Measurements from ENCODE around the gene COQ8A.

The COQ8A gene

DNA sequence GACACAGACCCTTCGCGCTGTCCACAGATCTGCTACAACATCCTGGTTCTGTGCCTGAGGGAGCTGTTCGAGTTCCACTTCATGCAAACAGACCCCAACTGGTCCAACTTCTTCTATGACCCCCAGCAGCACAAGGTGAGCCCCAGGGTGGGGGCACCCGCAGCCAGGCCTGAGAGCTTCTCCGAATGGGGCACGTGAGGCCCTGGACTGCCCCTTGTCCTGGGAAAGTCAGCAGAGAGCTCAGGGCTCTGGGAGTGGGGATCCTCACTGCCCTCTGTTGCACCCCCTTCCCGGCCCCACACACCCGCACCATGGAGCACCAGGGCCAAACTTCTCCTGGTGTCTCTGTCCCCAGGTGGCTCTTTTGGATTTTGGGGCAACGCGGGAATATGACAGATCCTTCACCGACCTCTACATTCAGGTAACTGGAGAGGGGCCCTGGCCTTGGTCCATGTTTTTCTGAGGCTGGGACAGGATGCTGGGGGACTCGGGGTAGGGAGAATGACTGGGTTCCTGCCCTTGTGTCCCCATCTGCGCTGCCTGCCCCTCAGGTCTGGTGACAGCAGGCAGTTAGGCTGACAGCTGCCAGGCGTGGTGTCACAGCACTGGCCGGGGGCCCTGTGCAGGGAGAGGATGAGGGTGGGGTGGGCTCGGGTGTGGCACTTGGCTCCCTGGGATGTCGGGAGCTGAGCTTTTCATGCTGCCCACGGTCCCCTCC lies 44.6 kb downstream of the COQ8A start:
- DNase-seq (ENCODE audit: low read depth): no peak
- no peak overlapping the region for H3K4me3 ChIP-seq (ENCODE audit: low read depth, low read length)
- TF ChIP-seq, protein P1, sequence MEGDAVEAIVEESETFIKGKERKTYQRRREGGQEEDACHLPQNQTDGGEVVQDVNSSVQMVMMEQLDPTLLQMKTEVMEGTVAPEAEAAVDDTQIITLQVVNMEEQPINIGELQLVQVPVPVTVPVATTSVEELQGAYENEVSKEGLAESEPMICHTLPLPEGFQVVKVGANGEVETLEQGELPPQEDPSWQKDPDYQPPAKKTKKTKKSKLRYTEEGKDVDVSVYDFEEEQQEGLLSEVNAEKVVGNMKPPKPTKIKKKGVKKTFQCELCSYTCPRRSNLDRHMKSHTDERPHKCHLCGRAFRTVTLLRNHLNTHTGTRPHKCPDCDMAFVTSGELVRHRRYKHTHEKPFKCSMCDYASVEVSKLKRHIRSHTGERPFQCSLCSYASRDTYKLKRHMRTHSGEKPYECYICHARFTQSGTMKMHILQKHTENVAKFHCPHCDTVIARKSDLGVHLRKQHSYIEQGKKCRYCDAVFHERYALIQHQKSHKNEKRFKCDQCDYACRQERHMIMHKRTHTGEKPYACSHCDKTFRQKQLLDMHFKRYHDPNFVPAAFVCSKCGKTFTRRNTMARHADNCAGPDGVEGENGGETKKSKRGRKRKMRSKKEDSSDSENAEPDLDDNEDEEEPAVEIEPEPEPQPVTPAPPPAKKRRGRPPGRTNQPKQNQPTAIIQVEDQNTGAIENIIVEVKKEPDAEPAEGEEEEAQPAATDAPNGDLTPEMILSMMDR (conservative IDR thresholded peaks at IDR 0.05; ENCODE audit: low read depth, low read length): no peak

DNA sequence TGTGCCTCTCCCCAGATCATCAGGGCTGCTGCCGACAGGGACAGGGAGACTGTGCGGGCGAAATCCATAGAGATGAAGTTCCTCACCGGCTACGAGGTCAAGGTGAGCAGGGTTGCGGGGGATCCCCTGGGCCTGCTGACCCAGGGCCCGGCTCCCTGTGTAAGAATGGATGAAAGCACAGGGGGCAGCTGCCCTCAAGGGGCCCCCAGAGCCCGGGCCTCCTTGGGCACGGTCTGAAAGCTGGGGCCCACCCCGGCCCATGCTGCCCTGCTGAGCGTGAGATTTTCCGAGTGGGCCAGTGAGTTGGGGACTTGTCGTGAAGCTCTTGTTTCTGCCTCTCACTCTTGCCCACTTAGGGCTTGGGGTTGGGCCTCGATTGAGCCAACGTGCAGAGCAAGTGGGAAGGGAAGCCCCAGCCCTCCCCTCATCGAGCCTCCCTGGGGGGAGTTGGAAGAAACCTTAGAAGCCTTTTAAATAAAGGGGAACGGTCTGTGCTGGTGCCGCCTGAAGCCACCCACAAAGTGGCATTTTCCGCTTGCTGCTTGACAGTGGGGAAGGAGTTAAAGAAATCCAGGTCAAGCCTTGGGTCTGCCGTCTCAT lies 45.2 kb downstream of the COQ8A start:
- H3K4me3 ChIP-seq (ENCODE audit: low read depth, low read length): no peak overlapping the region
- TF ChIP-seq, protein P1 (conservative IDR thresholded peaks at IDR 0.05; ENCODE audit: low read depth, low read length): no peak
- DNase-seq (ENCODE audit: low read depth): no peak

GRCh38 chr1:226985839-226986463 lies 45.9 kb downstream of the COQ8A start:
- no peak overlapping the region for H3K4me3 ChIP-seq (ENCODE audit: low read depth, low read length)
- no peak for DNase-seq (ENCODE audit: low read depth)
- TF ChIP-seq, protein P1 (conservative IDR thresholded peaks at IDR 0.05; ENCODE audit: low read depth, low read length): no peak

GRCh38 chr1:226986496-226987178 lies 46.5 kb downstream of the COQ8A start:
- TF ChIP-seq, protein P1 (conservative IDR thresholded peaks at IDR 0.05; ENCODE audit: low read depth, low read length): no peak
- no peak overlapping the region for H3K4me3 ChIP-seq (ENCODE audit: low read depth, low read length)
- no peak for DNase-seq (ENCODE audit: low read depth)

DNA sequence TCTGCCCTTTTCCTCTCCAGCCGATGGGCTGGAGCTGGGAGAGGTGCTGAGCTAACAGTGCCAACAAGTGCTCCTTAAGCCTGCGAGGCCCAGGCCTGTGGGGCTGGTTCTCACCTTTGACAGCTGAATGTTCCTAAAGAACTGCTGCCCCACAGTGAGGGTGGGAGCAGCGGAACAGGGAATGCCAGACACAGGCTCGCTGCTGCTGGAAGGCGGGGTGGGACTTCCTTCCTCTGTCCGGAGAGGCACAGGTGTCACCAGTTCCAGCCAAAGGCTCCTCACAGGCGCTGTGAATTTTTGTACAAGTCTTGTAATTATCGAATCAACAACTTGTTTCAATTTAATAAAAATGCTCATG lies 47.1 kb downstream of the COQ8A start:
- TF ChIP-seq, protein P1 (conservative IDR thresholded peaks at IDR 0.05; ENCODE audit: low read depth, low read length): no peak
- no peak overlapping the region for H3K4me3 ChIP-seq (ENCODE audit: low read depth, low read length)
- no peak for DNase-seq (ENCODE audit: low read depth)

- TF ChIP-seq, protein P1 (conservative IDR thresholded peaks at IDR 0.05; ENCODE audit: low read depth, low read length): no peak
- no peak overlapping the region for H3K4me3 ChIP-seq (ENCODE audit: low read depth, low read length)
- DNase-seq (ENCODE audit: low read depth): no peak
These were observed 47.7 kb downstream of the COQ8A start for GRCh38 chr1:226987623-226988333.
